ENCODE results near the gene IL17RD.

IL17RD gene

GRCh38 chr3:57069503-57069902, 95.7 kb downstream of the IL17RD start:
- in situ Hi-C loops (cut with MboI; ENCODE audit: low sequenced_read_pairs) = no loop called here

GRCh38 chr3:57068437-57069089, 96.6 kb downstream of the IL17RD start:
- in situ Hi-C loops (cut with MboI; ENCODE audit: low sequenced_read_pairs) = no loop called here

GRCh38 chr3:57066471-57066870, 98.7 kb downstream of the IL17RD start:
- in situ Hi-C loops (cut with MboI; ENCODE audit: low sequenced_read_pairs) = no loop called here

GRCh38 chr3:57065588-57065987, 99.6 kb downstream of the IL17RD start:
- in situ Hi-C loops (cut with MboI; ENCODE audit: low sequenced_read_pairs) = no loop called here

GRCh38 chr3:57064572-57064971, 100.6 kb downstream of the IL17RD start:
- in situ Hi-C loops (cut with MboI; ENCODE audit: low sequenced_read_pairs) = no loop called here

GRCh38 chr3:57064001-57064400, 101.2 kb downstream of the IL17RD start:
- in situ Hi-C loops (cut with MboI; ENCODE audit: low sequenced_read_pairs) = no loop called here

- in situ Hi-C loops (cut with MboI; ENCODE audit: low sequenced_read_pairs) = no loop called here
Observed at GRCh38 chr3:57063032-57063431, 102.1 kb downstream of the IL17RD start.

- in situ Hi-C loops (cut with MboI; ENCODE audit: low sequenced_read_pairs) = no loop called here
Observed at GRCh38 chr3:57062101-57062631, 103.0 kb downstream of the IL17RD start.

- in situ Hi-C loops (cut with MboI; ENCODE audit: low sequenced_read_pairs) = no loop called here
Observed at GRCh38 chr3:57061556-57061955, 103.6 kb downstream of the IL17RD start.

GRCh38 chr3:57060089-57060821, 104.9 kb downstream of the IL17RD start, which contains the start of gene SPATA12:
SPATA12 (plus strand) TSS chr3:57060664; CDS start chr3:57073695, 13,031 bp downstream.
- in situ Hi-C loops (cut with MboI; ENCODE audit: low sequenced_read_pairs) = no loop called here

- in situ Hi-C loops (cut with MboI; ENCODE audit: low sequenced_read_pairs) = no loop called here
Observed at GRCh38 chr3:57059411-57059810, 105.7 kb downstream of the IL17RD start.

GRCh38 chr3:57057351-57057750, 107.8 kb downstream of the IL17RD start:
- in situ Hi-C loops (cut with MboI; ENCODE audit: low sequenced_read_pairs) = no loop called here

- in situ Hi-C loops (cut with MboI; ENCODE audit: low sequenced_read_pairs) = no loop called here
Observed at GRCh38 chr3:57053122-57053521, 112.0 kb downstream of the IL17RD start.

- in situ Hi-C loops (cut with MboI; ENCODE audit: low sequenced_read_pairs) = no loop called here
Observed at GRCh38 chr3:57052662-57053061, 112.5 kb downstream of the IL17RD start.

GRCh38 chr3:57048728-57049127, 116.4 kb downstream of the IL17RD start:
- in situ Hi-C loops (cut with MboI; ENCODE audit: low sequenced_read_pairs) = no loop called here

GRCh38 chr3:57048052-57048671, 117.0 kb downstream of the IL17RD start:
- in situ Hi-C loops (cut with MboI; ENCODE audit: low sequenced_read_pairs) = no loop called here

- in situ Hi-C loops (cut with MboI; ENCODE audit: low sequenced_read_pairs) = no loop called here
Observed at GRCh38 chr3:57046101-57046765, 118.9 kb downstream of the IL17RD start.

GRCh38 chr3:57043518-57043917, 121.6 kb downstream of the IL17RD start:
- in situ Hi-C loops (cut with MboI; ENCODE audit: low sequenced_read_pairs) = no loop called here

- in situ Hi-C loops (cut with MboI; ENCODE audit: low sequenced_read_pairs) = no loop called here
Observed at GRCh38 chr3:57041674-57042073, 123.5 kb downstream of the IL17RD start.
